GM19025 (cell line): ENCODE data around the gene PHYKPL.

Experiments
- ATAC-seq: cut with Tn5 transposase; IDR thresholded peaks from one replicate; pipeline ENCODE4 v1.9.1; 2021; ENCODE audit warnings: mild to moderate bottlenecking, low read depth, moderate library complexity; ENCODE audit not compliant: unreplicated experiment

Gene PHYKPL

DNA sequence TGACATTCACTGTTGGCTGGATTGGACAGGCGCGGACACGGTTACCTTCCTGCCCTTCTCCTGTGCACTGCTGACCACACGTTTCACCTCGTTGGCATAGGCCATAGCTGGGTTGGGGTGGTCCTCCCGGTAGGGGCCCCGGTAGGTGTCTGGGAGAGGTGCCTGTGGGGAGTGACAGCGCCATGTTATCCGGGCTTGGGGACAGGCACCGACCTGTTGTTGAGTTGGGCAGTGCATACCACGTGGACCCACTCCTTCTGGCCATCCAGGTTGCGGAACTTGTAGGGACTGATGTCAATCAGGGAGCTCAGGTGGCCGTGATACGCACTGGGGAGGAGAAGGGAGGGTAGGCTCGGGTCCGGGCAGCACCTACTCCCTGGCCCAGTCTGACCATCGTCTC, 8.2 kb downstream of the PHYKPL start:
- ATAC-seq: no peak

GRCh38 chr5:178223828-178224335, 8.7 kb downstream of the PHYKPL start:
- no peak for ATAC-seq

DNA sequence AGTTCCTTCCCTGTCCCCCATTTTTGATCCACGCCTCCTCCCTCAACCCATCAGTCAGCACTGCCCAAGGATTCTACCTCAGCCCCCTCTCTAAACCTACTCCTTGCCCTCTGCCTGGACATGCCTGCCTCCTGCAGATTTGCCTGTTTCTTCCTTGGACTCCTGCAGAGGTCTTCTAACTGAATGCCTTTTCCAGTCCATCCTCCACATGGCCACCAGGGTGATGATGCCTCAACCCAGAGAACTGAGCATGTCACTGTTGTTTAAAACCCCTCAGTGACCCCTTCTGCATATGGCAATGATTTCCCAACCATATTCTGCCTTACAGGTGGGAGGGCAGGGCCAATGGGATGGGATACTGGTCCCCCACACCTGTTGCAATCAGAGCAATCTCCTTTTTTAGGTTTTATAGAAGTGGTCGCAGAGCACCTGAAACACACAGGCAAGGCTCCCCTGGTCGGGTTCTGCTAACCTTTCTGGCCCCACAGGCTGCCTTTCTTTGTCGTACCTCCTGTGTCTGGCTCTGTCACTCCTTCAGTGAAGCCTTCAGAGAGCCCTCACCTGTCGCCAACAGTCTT, 9.3 kb downstream of the PHYKPL start:
- ATAC-seq: no peak

DNA sequence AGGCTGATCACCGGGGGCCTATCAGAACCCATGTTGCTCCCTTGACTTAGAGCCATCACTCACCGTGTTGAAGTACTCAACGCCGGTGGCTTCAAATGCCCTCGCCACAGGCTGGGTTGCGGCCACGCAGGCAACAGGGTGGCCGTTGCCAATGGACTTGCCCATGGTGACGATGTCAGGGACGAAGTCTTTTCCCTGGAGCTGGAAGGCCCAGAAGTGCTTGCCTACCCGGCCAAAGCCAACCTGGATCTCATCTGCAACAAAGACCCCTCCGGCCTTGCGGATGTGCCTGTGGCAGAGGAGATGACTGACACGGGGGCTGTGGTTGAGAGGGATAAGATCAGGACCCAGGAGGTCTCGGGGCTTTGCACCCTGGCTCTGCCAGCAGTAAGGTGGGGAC, 10.3 kb downstream of the PHYKPL start:
- no peak for ATAC-seq

DNA sequence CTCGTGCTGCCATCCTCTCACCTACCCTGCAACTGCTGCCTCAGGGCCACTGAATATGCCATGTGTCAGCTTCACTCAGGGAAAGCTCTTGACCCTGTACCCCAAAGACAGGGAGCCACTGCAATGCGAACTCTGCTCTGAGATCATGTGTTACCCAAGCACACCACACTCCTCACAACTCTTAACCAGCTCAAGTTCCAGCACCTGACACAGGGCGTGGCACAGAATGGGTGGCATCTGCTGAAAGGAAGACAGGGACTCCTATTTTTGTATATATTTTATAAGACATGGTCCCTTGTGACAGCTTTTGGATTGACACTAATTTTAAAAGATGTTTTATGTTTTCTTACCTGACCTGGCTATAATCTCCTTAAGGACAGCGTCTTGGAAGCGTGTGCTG, 10.7 kb downstream of the PHYKPL start:
- no peak for ATAC-seq

- no peak for ATAC-seq
Measured at GRCh38 chr5:178221282-178221681, 11.3 kb downstream of the PHYKPL start.

GRCh38 chr5:178218827-178219226, 13.8 kb downstream of the PHYKPL start:
- ATAC-seq: no peak

DNA sequence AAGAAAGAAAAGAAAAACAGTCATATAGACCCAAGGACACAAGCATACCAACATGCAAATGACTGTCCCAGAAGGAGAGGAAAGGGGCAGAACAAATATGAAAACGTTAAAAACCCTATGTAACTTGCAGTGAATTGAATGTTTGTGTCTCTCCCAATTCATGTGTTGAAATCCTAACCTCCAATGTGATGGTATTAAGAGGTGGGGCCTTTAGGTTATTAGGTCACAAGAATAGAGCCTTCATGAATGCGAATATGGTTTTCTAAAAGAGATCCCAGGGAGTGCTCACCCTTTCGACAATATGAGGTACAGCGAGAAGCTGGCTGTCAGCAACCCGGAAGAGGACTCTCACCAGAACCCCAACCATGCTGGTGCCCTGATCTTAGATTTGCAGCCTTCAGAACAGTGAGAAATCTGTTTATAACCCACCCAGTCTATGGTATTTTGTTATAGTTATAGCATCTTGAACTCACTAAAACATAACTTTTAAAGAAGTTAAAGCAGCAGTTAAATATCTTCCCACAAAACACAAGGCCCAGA, 14.3 kb downstream of the PHYKPL start:
- no peak for ATAC-seq

- no peak for ATAC-seq
Measured at GRCh38 chr5:178216779-178217178, 15.8 kb downstream of the PHYKPL start.

- no peak for ATAC-seq
Measured at GRCh38 chr5:178216088-178216534, 16.5 kb downstream of the PHYKPL start.

DNA sequence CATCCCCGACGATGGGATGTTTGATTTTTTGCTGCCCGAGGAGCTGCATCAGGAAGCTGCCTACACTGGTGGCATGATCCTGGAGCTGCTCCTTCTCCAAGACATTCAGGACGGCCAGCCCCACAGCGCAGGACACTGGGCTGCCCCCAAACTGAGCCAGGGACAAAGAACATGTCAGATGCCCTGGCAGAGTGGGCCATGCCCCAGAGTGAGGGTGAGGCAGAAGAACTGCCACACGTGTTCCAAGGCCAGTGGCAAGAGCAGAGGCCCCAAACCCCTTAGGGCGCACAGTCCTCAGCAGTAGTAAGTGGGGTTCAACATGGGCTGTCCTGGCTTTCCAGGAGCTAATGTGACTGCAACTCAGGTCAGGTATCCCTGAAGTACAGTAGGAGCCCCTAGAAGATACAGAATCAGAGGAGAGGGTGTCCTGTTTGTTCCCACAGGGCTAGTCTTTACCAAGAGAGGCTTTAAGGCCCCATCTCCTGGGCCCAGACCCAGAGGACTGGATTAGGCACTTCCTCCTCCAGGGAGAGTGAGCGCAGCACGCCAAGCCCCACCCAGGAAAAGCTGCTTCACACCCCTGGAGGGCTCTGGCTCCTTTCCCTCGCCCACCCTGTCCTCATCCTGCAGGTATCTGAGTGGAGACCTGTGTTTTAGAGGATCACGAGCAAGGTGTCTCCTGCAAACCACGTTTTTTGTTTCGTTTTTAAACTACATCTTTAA, 17.2 kb downstream of the PHYKPL start:
- no peak for ATAC-seq

DNA sequence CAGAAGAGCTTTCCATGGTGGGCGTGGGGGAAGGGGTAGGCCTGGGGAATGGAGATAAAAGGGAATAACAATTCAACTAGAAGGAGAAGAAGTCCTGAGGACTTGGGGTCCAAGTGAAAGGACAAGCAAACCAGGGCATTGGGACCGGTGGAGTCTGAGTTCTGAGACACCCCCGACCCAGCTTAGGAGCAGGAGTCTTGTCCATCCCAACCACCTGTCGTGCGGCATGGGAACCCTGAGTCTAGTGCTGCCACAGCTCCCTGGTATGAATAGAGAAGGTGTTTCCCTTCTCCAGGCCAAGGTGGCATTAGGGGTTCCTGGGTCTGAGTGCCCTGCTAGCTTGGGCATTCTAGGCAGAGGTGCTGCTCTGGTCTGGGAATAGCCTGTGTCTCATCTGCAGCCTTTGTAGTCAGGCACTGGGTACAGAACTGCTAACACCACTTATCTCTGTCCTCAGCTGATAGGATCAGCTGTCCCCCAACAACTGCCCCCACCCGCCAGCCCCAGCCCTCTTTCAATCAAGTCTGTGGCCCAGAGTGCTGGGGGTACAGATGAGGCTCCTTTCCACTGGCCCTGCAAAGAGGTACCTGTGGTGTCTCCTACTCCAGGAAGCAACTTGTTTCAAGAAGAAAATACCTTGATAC, 18.3 kb downstream of the PHYKPL start:
- ATAC-seq: no peak

DNA sequence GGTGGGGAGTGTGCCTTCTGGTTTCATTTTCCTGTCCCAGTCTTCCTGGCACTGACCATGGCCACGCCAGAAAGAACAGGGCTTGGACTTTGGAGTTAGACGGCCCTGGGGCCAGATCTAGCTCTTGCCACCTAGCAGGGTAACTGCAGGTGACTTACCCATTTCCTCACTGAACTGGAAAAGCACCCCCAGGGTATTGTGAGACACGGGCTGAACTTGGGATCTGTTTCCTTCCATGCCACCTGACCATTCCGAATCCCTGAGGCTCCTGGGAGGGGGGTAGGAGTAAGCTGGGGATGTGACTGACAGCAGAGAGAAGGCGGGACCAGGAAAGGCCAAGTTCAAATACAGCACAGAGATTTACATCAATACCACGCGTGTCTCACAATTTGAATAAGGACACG, 18.9 kb downstream of the PHYKPL start:
- ATAC-seq: no peak

GRCh38 chr5:178213003-178213461, 19.6 kb downstream of the PHYKPL start:
- no peak for ATAC-seq

GRCh38 chr5:178212241-178213002, 20.2 kb downstream of the PHYKPL start:
- no peak for ATAC-seq

GRCh38 chr5:178211095-178212048, 21.2 kb downstream of the PHYKPL start:
- ATAC-seq: no peak

- no peak for ATAC-seq
Measured at GRCh38 chr5:178210686-178211085, 21.9 kb downstream of the PHYKPL start.

DNA sequence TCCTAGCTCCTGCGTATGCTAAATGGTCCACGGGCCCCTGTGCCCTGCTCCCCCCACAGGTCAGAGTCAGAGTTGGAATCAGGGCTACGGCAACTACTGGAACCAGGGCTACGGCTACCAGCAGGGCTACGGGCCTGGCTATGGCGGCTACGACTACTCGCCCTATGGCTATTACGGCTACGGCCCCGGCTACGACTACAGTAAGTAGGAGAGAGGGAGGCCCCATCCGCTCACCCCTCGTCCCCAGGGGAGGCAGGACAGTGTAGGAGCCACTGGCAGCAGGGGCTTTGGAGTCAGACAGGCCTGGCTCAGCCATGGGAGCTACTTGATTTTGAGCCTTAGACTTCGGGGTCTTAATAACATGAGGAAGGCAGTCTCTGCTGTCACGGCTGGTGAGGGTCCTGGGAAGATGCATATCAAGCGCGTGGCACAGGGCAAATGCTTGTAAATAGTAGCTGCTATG, 22.5 kb downstream of the PHYKPL start:
- ATAC-seq: no peak

GRCh38 chr5:178209334-178210072, 23.1 kb downstream of the PHYKPL start:
- no peak for ATAC-seq
